ENCODE measurements around the gene SNX20.

SNX20 gene

GRCh38 chr16:50659806-50660205, 21.3 kb downstream of the SNX20 start:
- DNase-seq (ENCODE audit: low read depth in 2 of 2), result no peak

- DNase-seq (ENCODE audit: low read depth in 2 of 2), result no peak
Measured at GRCh38 chr16:50657241-50657640, 23.9 kb downstream of the SNX20 start.

DNA sequence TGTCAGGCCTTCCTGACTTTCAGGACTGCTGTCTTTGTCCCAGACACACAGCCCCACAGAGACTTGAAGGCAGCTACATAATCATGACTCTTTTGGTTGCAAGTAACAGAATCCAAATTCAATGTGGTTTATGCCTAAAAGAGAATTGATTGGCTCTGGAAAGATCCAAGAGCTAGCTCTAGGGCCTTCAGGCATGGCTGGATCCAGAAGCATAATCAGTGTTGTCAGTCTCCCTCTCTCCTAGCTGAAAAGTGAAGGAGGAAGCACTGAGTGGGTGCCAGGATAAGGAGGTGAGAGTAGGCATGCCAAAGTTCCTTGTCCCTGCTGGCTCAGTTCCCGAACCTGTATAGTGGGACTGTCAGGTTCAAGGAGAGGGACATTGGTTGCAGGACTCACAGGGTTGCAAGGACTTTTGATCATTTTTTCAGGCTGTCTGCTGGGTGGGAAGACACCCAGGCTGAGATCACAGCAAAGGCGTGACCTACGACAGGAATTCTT, 25.5 kb downstream of the SNX20 start:
- no peak for DNase-seq (ENCODE audit: low read depth in 2 of 2)

- no peak for DNase-seq (ENCODE audit: low read depth in 2 of 2)
Measured at GRCh38 chr16:50653633-50654519, 27.2 kb downstream of the SNX20 start.

DNA sequence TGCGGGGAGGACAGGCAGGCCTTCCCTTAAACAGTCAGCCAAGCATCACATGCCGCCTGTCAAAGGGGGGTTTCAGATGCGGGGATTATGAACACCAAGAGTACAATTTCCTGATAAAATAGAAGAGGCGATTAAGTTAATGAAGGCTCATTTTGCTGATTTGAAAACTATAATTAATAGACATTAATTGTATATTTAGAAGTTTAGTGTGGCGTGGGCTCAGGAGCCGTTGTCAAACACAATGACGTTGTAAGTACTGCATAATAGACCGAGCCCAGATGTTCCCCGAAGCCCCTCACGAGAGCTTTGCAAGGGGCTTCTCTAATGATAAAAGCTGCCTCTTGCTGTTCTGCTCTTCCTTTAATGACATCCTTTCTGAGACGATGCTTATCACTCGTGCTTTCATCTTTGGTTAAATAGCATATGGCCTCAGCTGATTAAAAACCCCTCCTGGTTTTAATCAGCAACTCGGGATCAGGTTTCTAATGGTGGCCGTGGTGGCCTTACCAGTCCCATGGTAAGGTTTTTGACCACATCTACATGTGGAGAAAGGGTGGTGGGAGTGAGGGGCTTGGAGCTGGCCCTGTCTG, 28.2 kb downstream of the SNX20 start:
- no peak for DNase-seq (ENCODE audit: low read depth in 2 of 2)

- DNase-seq (ENCODE audit: low read depth in 2 of 2), result no peak
Measured at GRCh38 chr16:50651835-50652438, 29.2 kb downstream of the SNX20 start.

GRCh38 chr16:50646345-50646744, 34.8 kb downstream of the SNX20 start:
- no peak for DNase-seq (ENCODE audit: low read depth in 2 of 2)

GRCh38 chr16:50645563-50646220, 35.4 kb downstream of the SNX20 start:
- no peak for DNase-seq (ENCODE audit: low read depth in 2 of 2)

- no peak for DNase-seq (ENCODE audit: low read depth in 2 of 2)
Measured at GRCh38 chr16:50644729-50645128, 36.4 kb downstream of the SNX20 start.

DNA sequence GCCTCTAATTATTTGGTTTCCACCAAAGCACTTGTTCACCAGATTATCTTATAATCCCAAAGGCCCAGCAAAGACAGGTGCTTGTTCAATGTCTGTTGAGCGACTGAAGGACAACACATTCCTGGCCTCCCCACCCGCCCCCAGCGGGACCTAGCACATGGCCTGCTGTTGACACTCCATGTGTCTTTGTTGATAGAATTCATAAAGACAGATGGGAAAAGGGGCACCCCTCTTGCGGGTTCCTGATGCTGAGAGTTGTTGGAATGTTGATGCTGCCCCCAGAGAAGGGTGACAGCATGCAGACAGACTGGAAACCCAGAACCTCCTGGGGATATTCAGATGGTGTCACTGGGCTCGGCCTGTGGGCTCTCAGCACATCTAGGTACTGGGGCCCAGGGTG, 36.9 kb downstream of the SNX20 start:
- DNase-seq (ENCODE audit: low read depth in 2 of 2), result no peak

- no peak for DNase-seq (ENCODE audit: low read depth in 2 of 2)
Measured at GRCh38 chr16:50643192-50643591, 37.9 kb downstream of the SNX20 start.

- DNase-seq (ENCODE audit: low read depth in 2 of 2), result no peak
Measured at GRCh38 chr16:50642349-50642748, 38.8 kb downstream of the SNX20 start.

GRCh38 chr16:50641818-50642187, 39.3 kb downstream of the SNX20 start:
- DNase-seq (ENCODE audit: low read depth in 2 of 2), result no peak

- DNase-seq (ENCODE audit: low read depth in 2 of 2), result no peak
Measured at GRCh38 chr16:50640919-50641817, 39.9 kb downstream of the SNX20 start.

DNA sequence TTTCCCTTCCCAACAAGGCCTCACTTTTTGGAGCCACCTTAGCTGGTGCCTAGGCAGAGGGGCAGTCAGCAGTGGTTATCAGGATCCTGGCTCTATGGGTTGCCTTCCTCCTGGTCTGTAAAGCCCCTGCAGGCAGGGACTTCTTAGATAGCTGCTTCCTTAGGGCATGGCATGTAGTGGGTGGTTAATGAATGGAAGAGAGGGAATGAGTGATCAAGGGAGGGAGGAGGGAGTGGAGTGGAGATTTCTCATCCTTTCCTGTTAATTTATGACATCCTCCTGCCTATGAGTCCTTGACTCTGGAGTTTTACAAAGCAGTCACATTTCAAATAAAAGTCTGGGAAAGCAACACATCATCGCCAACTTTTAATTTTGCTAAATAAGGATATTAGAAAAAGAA, 40.7 kb downstream of the SNX20 start:
- no peak for DNase-seq (ENCODE audit: low read depth in 2 of 2)

- DNase-seq (ENCODE audit: low read depth in 2 of 2), result no peak
Measured at GRCh38 chr16:50638816-50639670, 42.1 kb downstream of the SNX20 start.

GRCh38 chr16:50637716-50638602, 43.2 kb downstream of the SNX20 start:
- DNase-seq (ENCODE audit: low read depth in 2 of 2), result no peak

GRCh38 chr16:50636753-50637374, 44.2 kb downstream of the SNX20 start:
- DNase-seq (ENCODE audit: low read depth in 2 of 2), result no peak
